GM12874 (cell line): ENCODE results near the gene ARHGEF7.

Source experiments
- TF ChIP-seq, protein P1 (sequence below): IDR thresholded peaks from 2 replicates; pipeline ENCODE4 v1.5.1; 2011; ENCODE audit warnings: low read depth, mild to moderate bottlenecking, control low read depth, low read length, moderate library complexity; ENCODE audit not compliant: insufficient read depth

Gene ARHGEF7

DNA sequence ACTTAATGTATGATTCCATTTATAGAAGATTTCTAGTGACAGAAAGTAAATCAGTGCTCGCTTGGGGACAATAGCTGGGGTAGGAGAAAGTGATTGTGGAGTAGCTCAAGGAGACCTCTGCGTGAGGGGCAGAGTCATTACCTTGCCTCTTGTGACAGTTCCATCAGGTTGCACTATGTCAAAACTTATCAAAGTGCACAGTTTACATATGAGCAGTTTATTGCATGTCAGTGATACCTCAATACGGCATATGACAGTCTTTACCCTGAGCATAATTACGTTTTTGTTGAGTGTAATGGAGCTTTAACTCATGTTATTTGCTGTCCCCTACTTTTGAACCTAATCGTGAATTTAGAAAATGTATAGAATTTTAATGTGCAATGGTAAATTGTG lies 15.0 kb downstream of the ARHGEF7 start:
- TF ChIP-seq, protein P1, sequence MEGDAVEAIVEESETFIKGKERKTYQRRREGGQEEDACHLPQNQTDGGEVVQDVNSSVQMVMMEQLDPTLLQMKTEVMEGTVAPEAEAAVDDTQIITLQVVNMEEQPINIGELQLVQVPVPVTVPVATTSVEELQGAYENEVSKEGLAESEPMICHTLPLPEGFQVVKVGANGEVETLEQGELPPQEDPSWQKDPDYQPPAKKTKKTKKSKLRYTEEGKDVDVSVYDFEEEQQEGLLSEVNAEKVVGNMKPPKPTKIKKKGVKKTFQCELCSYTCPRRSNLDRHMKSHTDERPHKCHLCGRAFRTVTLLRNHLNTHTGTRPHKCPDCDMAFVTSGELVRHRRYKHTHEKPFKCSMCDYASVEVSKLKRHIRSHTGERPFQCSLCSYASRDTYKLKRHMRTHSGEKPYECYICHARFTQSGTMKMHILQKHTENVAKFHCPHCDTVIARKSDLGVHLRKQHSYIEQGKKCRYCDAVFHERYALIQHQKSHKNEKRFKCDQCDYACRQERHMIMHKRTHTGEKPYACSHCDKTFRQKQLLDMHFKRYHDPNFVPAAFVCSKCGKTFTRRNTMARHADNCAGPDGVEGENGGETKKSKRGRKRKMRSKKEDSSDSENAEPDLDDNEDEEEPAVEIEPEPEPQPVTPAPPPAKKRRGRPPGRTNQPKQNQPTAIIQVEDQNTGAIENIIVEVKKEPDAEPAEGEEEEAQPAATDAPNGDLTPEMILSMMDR, result no peak

DNA sequence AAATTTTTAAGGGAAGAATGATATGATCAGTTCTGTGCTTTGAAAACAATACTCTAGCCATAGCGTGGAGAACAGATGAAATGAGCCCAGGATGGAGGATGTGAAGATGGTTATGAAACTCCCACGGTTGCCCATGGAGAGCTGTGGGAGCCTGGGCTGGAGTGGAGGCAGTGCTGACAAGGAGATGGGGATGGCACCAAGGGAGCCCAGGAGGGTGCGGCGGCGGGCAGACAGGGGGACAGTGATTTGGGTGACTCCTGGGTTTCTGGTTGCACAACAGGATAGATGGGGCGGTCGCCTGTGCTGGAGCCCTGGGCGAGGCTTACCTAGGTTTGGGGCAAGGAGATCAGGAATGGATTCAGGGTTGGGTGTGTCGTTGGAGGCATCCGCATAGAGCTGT lies 15.9 kb downstream of the ARHGEF7 start:
- TF ChIP-seq, protein P1, result no peak

DNA sequence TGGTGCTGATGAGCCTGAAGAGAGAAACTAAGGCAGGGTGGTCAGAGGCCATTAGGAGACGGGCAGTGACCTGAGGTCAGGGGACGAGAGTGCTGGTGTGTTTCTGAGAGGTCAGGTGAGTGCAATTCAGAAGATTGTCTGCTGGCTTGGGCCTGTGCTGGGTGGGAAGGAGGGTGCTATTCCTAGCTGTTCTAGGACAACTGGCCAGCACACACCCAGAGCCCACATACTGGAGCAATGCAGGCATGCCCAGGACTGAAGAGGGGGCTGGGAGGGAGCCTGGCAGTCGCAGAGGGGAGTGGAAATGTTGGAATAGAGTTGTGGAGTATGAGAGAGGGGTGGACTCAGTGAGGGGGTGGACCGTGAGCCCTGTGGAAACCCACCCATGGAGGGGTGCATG lies 16.5 kb downstream of the ARHGEF7 start:
- TF ChIP-seq, protein P1, result no peak

DNA sequence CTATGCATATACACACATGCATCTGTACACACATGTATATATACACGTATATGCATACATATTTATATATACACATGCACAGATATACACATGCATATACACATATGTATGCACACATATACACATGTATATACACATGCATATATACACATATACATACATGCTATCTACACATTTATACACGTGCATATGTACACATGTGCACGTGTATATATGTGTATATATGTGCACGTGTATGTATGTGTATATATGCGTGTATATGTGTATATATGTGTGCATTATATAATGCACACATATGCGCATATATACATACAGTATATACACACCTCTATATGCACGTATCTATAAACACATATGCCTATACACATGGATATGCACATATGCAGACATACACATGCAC lies 17.8 kb downstream of the ARHGEF7 start:
- TF ChIP-seq, protein P1, result no peak

DNA sequence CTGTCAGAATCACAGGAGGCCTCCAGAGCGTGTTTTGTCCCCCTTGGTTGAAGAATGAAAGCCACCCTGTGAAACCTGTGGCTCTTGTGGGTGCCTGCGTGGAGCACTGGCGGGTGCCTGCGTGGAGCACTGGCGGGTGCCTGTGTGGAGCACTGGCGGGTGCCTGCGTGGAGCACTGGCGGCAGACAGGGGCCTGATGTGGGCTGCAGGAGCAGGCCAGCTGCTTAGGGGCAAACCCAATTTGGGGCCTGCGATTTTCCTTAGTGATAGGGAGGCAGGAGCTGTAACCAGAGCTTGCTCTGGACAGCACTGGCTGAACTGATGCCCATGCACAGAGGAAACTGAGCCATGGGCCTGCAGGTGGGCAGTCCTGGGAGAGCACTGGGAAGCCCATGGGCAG lies 24.3 kb downstream of the ARHGEF7 start:
- TF ChIP-seq, protein P1, result no peak

DNA sequence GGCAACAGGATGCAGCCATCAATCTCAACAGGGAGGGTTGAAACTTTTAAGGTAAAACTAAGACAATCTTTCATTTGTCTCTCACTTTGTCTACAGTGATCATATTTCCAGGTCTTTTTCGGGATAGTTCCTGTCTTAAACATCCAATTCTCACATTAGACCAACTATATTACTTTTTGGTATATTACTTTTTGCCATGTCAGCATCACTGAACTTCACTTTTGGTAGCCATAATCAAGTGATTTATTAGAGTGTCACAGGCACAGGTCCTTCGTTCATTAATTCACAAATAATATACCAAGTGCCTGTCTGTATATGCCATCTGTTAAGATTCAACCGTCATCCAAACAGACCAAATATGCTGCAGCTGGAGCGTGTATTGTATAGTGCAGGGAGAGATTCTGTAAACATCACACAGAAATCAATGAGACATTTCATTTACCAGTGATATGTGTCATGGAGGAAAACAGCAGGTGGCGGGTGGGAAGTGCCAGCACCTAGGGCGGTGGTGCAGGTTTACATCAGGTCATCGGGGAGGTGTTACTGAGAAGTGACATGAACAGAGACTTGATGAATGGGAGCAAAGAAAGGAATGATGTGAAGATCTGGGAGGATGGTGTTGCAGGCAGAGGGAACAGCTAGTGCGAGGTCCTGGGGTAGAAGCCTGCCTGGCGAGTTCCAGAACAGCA lies 24.9 kb downstream of the ARHGEF7 start:
- TF ChIP-seq, protein P1, result no peak

DNA sequence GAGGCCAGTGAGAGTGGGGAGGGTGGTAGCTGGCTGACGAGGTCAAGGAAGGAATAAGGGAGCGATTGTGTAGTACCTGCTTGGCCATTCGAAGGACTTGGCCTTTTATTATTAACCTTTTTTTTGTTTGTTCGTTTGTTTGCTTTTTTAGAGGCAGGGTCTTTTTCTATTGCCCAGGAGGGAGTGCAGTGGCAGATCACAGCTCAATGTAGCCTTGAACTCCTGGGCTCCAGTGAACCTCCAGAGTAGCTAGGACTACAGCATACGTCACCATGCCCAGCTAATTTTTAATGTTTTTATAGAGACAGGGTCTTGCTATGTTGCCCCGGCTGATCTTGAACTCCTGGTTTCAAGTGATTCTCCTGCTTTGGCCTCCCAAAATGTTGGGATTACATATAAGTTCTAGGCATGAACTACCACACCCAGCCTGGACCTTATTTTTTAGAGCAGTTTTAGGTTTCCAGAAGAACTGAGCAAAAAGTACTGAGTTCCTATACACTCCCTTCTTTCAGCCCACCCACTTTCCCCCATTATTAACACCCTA lies 25.5 kb downstream of the ARHGEF7 start:
- TF ChIP-seq, protein P1, result no peak

DNA sequence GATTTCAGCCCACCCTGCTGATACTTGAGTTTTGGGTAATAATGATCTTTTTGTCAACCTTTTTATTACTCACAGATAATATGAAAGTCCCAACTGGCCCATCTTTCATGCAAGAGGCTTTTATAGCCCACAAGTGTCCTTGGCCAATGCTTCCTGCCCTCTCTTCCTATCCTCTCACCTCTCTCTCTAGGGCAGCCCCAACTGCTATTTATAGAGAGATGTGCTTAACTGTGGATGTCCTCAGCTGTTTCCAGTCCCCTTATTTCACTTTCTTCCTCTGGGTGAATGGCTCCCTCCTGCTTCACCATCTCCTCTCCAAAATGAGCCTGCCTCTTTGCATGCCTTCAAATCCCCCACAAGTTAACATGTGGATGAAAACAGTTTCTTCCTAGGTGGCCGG lies 27.4 kb downstream of the ARHGEF7 start:
- TF ChIP-seq, protein P1, result no peak
